ENCODE data around the gene RGS13.

RGS13 gene

GRCh38 chr1:192635939-192636338, at the start of gene RGS13:
TSS of gene RGS13 (plus strand) at chr1:192636147. CDS start at chr1:192644335, 8,188 bp downstream.
- no peak for DNase-seq

GRCh38 chr1:192587386-192588266, 48.3 kb upstream of the RGS13 start:
- no peak for DNase-seq
- TF ChIP-seq GATA1 (IDR thresholded peaks at IDR 0.05; ENCODE audit: low read depth, low read length) (no peak), POLR2A (IDR thresholded peaks at IDR 0.05; ENCODE audit: low read length) (no peak)

More at GRCh38 chr1:192635939-192636338, at the start of gene RGS13:
- no peak for TF ChIP-seq POLR2A (IDR thresholded peaks at IDR 0.05; ENCODE audit: low read length)
- TF ChIP-seq GATA1 (IDR thresholded peaks at IDR 0.05; ENCODE audit: low read depth, low read length) = no peak

- TF ChIP-seq POLR2A (IDR thresholded peaks at IDR 0.05; ENCODE audit: low read length) (no peak), GATA1 (IDR thresholded peaks at IDR 0.05; ENCODE audit: low read depth, low read length) (no peak)
- DNase-seq = no peak
These were observed 47.4 kb upstream of the RGS13 start for GRCh38 chr1:192588546-192588945.

- DNase-seq = no peak
- TF ChIP-seq POLR2A (IDR thresholded peaks at IDR 0.05; ENCODE audit: low read length) = no peak
- no peak for TF ChIP-seq GATA1 (IDR thresholded peaks at IDR 0.05; ENCODE audit: low read depth, low read length)
These were observed 46.1 kb upstream of the RGS13 start for GRCh38 chr1:192589813-192590212.

GRCh38 chr1:192592517-192592916, 43.4 kb upstream of the RGS13 start:
- TF ChIP-seq GATA1 (IDR thresholded peaks at IDR 0.05; ENCODE audit: low read depth, low read length) (no peak), POLR2A (IDR thresholded peaks at IDR 0.05; ENCODE audit: low read length) (no peak)

GRCh38 chr1:192592981-192593708, 42.8 kb upstream of the RGS13 start:
- TF ChIP-seq GATA1 (IDR thresholded peaks at IDR 0.05; ENCODE audit: low read depth, low read length) = no peak
- no peak for TF ChIP-seq POLR2A (IDR thresholded peaks at IDR 0.05; ENCODE audit: low read length)
- DNase-seq = no peak

More at GRCh38 chr1:192592517-192592916, 43.4 kb upstream of the RGS13 start:
- no peak for DNase-seq

- no peak for DNase-seq
- no peak for TF ChIP-seq GATA1 (IDR thresholded peaks at IDR 0.05; ENCODE audit: low read depth, low read length)
- TF ChIP-seq POLR2A (IDR thresholded peaks at IDR 0.05; ENCODE audit: low read length) = no peak
These were observed 40.6 kb upstream of the RGS13 start for GRCh38 chr1:192595299-192595698.

- TF ChIP-seq GATA1 (IDR thresholded peaks at IDR 0.05; ENCODE audit: low read depth, low read length) = no peak
- TF ChIP-seq POLR2A (IDR thresholded peaks at IDR 0.05; ENCODE audit: low read length) = no peak
- no peak for DNase-seq
These were observed 37.4 kb upstream of the RGS13 start for GRCh38 chr1:192598589-192598988.

GRCh38 chr1:192600275-192600674, 35.7 kb upstream of the RGS13 start:
- DNase-seq = no peak
- TF ChIP-seq POLR2A (IDR thresholded peaks at IDR 0.05; ENCODE audit: low read length) (no peak), GATA1 (IDR thresholded peaks at IDR 0.05; ENCODE audit: low read depth, low read length) (no peak)

- TF ChIP-seq POLR2A (IDR thresholded peaks at IDR 0.05; ENCODE audit: low read length) (no peak), GATA1 (IDR thresholded peaks at IDR 0.05; ENCODE audit: low read depth, low read length) (no peak)
- no peak for DNase-seq
These were observed 34.8 kb upstream of the RGS13 start for GRCh38 chr1:192601143-192601542.

- no peak for TF ChIP-seq POLR2A (IDR thresholded peaks at IDR 0.05; ENCODE audit: low read length)
- DNase-seq = no peak
These were observed 34.4 kb upstream of the RGS13 start for GRCh38 chr1:192601567-192601966.

GRCh38 chr1:192602757-192603156, 33.2 kb upstream of the RGS13 start:
- TF ChIP-seq POLR2A (IDR thresholded peaks at IDR 0.05; ENCODE audit: low read length) (no peak), GATA1 (IDR thresholded peaks at IDR 0.05; ENCODE audit: low read depth, low read length) (no peak)
- DNase-seq = no peak

GRCh38 chr1:192603218-192603787, 32.6 kb upstream of the RGS13 start:
- no peak for TF ChIP-seq GATA1 (IDR thresholded peaks at IDR 0.05; ENCODE audit: low read depth, low read length)
- no peak for TF ChIP-seq POLR2A (IDR thresholded peaks at IDR 0.05; ENCODE audit: low read length)
- no peak for DNase-seq

- TF ChIP-seq GATA1 (IDR thresholded peaks at IDR 0.05; ENCODE audit: low read depth, low read length) (no peak), POLR2A (IDR thresholded peaks at IDR 0.05; ENCODE audit: low read length) (no peak)
- DNase-seq = no peak
These were observed 30.8 kb upstream of the RGS13 start for GRCh38 chr1:192604979-192605620.

Data from erythroblast (primary cell).